HEK293 (cell line): ENCODE measurements around the gene SETD9.

ENCODE experiments used
- GLIS1 ChIP-seq: fragments of 450-650 bp; formaldehyde crosslinking; IDR thresholded peaks from 2 replicates; pipeline ENCODE4 v1.5.1; 2016; ENCODE audit warnings: missing biosample characterization, missing genetic modification characterization
- KLF8 ChIP-seq: fragments of 450-650 bp; formaldehyde crosslinking; IDR thresholded peaks from 2 replicates; pipeline ENCODE4 v1.5.1; 2016; ENCODE audit warnings: missing biosample characterization, missing genetic modification characterization
- RBAK ChIP-seq: fragments of 450-650 bp; formaldehyde crosslinking; IDR thresholded peaks from 2 replicates; pipeline ENCODE4 v1.5.1; 2016; ENCODE audit warnings: missing biosample characterization, missing genetic modification characterization
- WT1 ChIP-seq: fragments of 450-650 bp; formaldehyde crosslinking; IDR thresholded peaks from 2 replicates; pipeline ENCODE4 v1.5.1; 2016; ENCODE audit warnings: missing biosample characterization, missing genetic modification characterization
- YY1 ChIP-seq: fragments of 450-650 bp; formaldehyde crosslinking; IDR thresholded peaks from 2 replicates; pipeline ENCODE4 v1.5.1; 2018; ENCODE audit warnings: missing biosample characterization, missing genetic modification characterization
- ZNF112 ChIP-seq: fragments of 450-650 bp; formaldehyde crosslinking; IDR thresholded peaks from 2 replicates; pipeline ENCODE4 v1.5.0; 2017; ENCODE audit warnings: missing biosample characterization, missing genetic modification characterization
- ZNF16 ChIP-seq: fragments of 450-650 bp; formaldehyde crosslinking; IDR thresholded peaks from 2 replicates; pipeline ENCODE4 v1.5.1; 2016; ENCODE audit warnings: low read depth, missing biosample characterization, missing genetic modification characterization
- ZNF19 ChIP-seq: fragments of 450-650 bp; formaldehyde crosslinking; IDR thresholded peaks from 2 replicates; pipeline ENCODE4; 2016; ENCODE audit warnings: missing biosample characterization, missing genetic modification characterization, low read depth
- ZNF24 ChIP-seq: fragments of 450-650 bp; formaldehyde crosslinking; IDR thresholded peaks from 2 replicates; pipeline ENCODE4 v1.5.1; 2016; ENCODE audit warnings: missing biosample characterization, missing genetic modification characterization
- ZNF394 ChIP-seq: fragments of 450-650 bp; formaldehyde crosslinking; IDR thresholded peaks from 2 replicates; pipeline ENCODE4 v1.5.1; 2016; ENCODE audit warnings: missing biosample characterization, missing genetic modification characterization, mild to moderate bottlenecking, moderate library complexity, borderline replicate concordance
- ZNF510 ChIP-seq: fragments of 450-650 bp; formaldehyde crosslinking; IDR thresholded peaks from 2 replicates; pipeline ENCODE4 v1.5.1; 2018; ENCODE audit warnings: mild to moderate bottlenecking, missing genetic modification characterization, missing biosample characterization; ENCODE audit not compliant: insufficient replicate concordance
- ZNF529 ChIP-seq: fragments of 450-650 bp; formaldehyde crosslinking; IDR thresholded peaks from 2 replicates; pipeline ENCODE4 v1.5.1; 2017; ENCODE audit warnings: missing genetic modification characterization, missing biosample characterization; ENCODE audit not compliant: insufficient replicate concordance
- ZNF548 ChIP-seq: fragments of 450-650 bp; formaldehyde crosslinking; IDR thresholded peaks from 2 replicates; pipeline ENCODE4 v1.5.1; 2016; ENCODE audit warnings: missing biosample characterization, missing genetic modification characterization
- ZNF549 ChIP-seq: fragments of 450-650 bp; IDR thresholded peaks from 2 replicates; pipeline ENCODE4 v1.5.1; 2018; ENCODE audit warnings: missing biosample characterization, missing genetic modification characterization, mild to moderate bottlenecking, inconsistent platforms, moderate library complexity
- ZNF571 ChIP-seq: fragments of 450-650 bp; formaldehyde crosslinking; IDR thresholded peaks from 2 replicates; pipeline ENCODE4 v1.5.0; 2017; ENCODE audit warnings: missing biosample characterization, missing genetic modification characterization
- ZNF610 ChIP-seq: fragments of 450-650 bp; formaldehyde crosslinking; IDR thresholded peaks from 2 replicates; pipeline ENCODE4 v1.5.1; 2016; ENCODE audit warnings: missing biosample characterization, missing genetic modification characterization, borderline replicate concordance
- ZNF707 ChIP-seq: fragments of 450-650 bp; formaldehyde crosslinking; IDR thresholded peaks from 2 replicates; pipeline ENCODE4 v1.5.1; 2016; ENCODE audit warnings: missing biosample characterization, missing genetic modification characterization
- ZNF785 ChIP-seq: fragments of 450-650 bp; formaldehyde crosslinking; IDR thresholded peaks from 2 replicates; pipeline ENCODE4 v1.5.1; 2016; ENCODE audit warnings: missing biosample characterization, missing genetic modification characterization
- ZNF837 ChIP-seq: fragments of 450-650 bp; formaldehyde crosslinking; IDR thresholded peaks from 2 replicates; pipeline ENCODE4 v1.5.1; 2016; ENCODE audit warnings: missing biosample characterization, missing genetic modification characterization
- ZSCAN16 ChIP-seq: fragments of 450-650 bp; formaldehyde crosslinking; IDR thresholded peaks from 2 replicates; pipeline ENCODE4 v1.5.1; 2016; ENCODE audit warnings: missing biosample characterization, missing genetic modification characterization
- TF ChIP-seq, protein P1 (sequence below): fragments of 450-650 bp; formaldehyde crosslinking; conservative IDR thresholded peaks from 2 replicates; pipeline ENCODE4 v1.5.1; 2016; ENCODE audit warnings: low read depth, missing biosample characterization, missing genetic modification characterization
- TF ChIP-seq, protein P2 (sequence below): fragments of 450-650 bp; formaldehyde crosslinking; IDR thresholded peaks from 2 replicates; pipeline ENCODE4 v1.5.1; 2017; ENCODE audit warnings: missing biosample characterization, mild to moderate bottlenecking, missing genetic modification characterization, moderate library complexity
- TF ChIP-seq, protein P3 (sequence below): sonication (generic); formaldehyde crosslinking; IDR thresholded peaks from 2 replicates; pipeline ENCODE4 v1.8.1; 2022; ENCODE audit warnings: mild to moderate bottlenecking, moderate library complexity, missing genetic modification reagents
- TF ChIP-seq, protein P4 (sequence below): fragments of 450-650 bp; formaldehyde crosslinking; IDR thresholded peaks from 2 replicates; pipeline ENCODE4 v1.5.1; 2016; ENCODE audit warnings: missing biosample characterization, missing genetic modification characterization
- TF ChIP-seq, protein P5 (sequence below): fragments of 450-650 bp; formaldehyde crosslinking; IDR thresholded peaks from 2 replicates; pipeline ENCODE4 v1.5.1; 2017; ENCODE audit warnings: missing biosample characterization, missing genetic modification characterization
- TF ChIP-seq, protein P6 (sequence below): fragments of 450-650 bp; formaldehyde crosslinking; IDR thresholded peaks from 2 replicates; pipeline ENCODE4 v1.5.0; 2017; ENCODE audit warnings: missing biosample characterization, missing genetic modification characterization, borderline replicate concordance
- TF ChIP-seq, protein P7 (sequence below): fragments of 450-650 bp; formaldehyde crosslinking; IDR thresholded peaks from 2 replicates; pipeline ENCODE4 v1.5.1; 2016; ENCODE audit warnings: missing biosample characterization, missing genetic modification characterization

SETD9 gene

DNA sequence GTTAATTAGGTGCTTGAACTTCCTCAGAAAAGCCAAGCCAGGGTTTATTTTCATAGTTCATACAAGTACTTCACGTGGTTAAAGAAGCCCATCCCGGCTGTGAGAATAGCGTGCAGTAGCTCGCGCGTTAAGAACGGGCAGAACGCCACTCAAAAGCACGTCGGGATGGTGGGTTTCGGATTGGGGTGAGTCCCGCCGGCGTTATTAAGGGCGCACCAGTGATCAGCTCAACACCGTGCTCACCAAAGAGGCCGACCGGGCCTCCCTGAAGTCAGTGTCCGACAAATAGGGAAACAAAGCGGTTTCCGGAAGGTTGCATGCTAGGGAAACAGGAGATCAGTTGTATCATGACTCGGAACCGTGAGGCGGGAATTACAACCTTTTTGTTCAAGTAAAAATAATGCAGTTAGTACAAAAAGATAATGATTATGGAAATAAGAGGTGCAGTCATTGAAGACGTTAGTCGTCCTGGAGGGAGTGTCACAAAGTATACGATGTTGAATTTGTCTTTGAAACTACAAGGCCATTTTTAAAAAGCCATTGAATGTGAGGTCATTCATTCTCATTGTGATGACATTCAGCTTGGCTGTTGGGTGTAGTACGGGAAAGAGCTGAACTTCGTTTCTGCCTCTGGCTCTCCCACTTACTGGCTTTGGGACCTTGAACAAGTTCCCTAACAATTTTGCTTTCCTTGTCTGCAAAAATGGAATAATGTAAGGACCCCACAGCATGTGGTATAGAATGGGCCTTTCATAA is 992 bp downstream of the SETD9 start (continued):
- TF ChIP-seq, protein P1, sequence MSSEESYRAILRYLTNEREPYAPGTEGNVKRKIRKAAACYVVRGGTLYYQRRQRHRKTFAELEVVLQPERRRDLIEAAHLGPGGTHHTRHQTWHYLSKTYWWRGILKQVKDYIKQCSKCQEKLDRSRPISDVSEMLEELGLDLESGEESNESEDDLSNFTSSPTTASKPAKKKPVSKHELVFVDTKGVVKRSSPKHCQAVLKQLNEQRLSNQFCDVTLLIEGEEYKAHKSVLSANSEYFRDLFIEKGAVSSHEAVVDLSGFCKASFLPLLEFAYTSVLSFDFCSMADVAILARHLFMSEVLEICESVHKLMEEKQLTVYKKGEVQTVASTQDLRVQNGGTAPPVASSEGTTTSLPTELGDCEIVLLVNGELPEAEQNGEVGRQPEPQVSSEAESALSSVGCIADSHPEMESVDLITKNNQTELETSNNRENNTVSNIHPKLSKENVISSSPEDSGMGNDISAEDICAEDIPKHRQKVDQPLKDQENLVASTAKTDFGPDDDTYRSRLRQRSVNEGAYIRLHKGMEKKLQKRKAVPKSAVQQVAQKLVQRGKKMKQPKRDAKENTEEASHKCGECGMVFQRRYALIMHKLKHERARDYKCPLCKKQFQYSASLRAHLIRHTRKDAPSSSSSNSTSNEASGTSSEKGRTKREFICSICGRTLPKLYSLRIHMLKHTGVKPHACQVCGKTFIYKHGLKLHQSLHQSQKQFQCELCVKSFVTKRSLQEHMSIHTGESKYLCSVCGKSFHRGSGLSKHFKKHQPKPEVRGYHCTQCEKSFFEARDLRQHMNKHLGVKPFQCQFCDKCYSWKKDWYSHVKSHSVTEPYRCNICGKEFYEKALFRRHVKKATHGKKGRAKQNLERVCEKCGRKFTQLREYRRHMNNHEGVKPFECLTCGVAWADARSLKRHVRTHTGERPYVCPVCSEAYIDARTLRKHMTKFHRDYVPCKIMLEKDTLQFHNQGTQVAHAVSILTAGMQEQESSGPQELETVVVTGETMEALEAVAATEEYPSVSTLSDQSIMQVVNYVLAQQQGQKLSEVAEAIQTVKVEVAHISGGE (tag by site-specific recombination): peak; percentile 82
- no peak for TF ChIP-seq RBAK (tag by site-specific recombination)
- TF ChIP-seq ZNF785: no peak
- no peak for TF ChIP-seq ZNF610 (tag by site-specific recombination)
- TF ChIP-seq ZNF549: no peak
- TF ChIP-seq, protein P2, sequence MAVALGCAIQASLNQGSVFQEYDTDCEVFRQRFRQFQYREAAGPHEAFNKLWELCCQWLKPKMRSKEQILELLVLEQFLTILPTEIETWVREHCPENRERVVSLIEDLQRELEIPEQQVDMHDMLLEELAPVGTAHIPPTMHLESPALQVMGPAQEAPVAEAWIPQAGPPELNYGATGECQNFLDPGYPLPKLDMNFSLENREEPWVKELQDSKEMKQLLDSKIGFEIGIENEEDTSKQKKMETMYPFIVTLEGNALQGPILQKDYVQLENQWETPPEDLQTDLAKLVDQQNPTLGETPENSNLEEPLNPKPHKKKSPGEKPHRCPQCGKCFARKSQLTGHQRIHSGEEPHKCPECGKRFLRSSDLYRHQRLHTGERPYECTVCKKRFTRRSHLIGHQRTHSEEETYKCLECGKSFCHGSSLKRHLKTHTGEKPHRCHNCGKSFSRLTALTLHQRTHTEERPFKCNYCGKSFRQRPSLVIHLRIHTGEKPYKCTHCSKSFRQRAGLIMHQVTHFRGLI (tag by site-specific recombination): no peak
- TF ChIP-seq ZNF548 (tag by site-specific recombination): no peak
- TF ChIP-seq ZNF394: no peak
- no peak for TF ChIP-seq ZNF19 (tag by site-specific recombination)
- no peak for TF ChIP-seq ZSCAN16 (tag by site-specific recombination)
- TF ChIP-seq, protein P3, sequence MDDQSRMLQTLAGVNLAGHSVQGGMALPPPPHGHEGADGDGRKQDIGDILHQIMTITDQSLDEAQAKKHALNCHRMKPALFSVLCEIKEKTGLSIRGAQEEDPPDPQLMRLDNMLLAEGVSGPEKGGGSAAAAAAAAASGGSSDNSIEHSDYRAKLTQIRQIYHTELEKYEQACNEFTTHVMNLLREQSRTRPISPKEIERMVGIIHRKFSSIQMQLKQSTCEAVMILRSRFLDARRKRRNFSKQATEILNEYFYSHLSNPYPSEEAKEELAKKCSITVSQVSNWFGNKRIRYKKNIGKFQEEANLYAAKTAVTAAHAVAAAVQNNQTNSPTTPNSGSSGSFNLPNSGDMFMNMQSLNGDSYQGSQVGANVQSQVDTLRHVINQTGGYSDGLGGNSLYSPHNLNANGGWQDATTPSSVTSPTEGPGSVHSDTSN: no peak
- TF ChIP-seq ZNF571 (tag by site-specific recombination): no peak
- TF ChIP-seq, protein P4, sequence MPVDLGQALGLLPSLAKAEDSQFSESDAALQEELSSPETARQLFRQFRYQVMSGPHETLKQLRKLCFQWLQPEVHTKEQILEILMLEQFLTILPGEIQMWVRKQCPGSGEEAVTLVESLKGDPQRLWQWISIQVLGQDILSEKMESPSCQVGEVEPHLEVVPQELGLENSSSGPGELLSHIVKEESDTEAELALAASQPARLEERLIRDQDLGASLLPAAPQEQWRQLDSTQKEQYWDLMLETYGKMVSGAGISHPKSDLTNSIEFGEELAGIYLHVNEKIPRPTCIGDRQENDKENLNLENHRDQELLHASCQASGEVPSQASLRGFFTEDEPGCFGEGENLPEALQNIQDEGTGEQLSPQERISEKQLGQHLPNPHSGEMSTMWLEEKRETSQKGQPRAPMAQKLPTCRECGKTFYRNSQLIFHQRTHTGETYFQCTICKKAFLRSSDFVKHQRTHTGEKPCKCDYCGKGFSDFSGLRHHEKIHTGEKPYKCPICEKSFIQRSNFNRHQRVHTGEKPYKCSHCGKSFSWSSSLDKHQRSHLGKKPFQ (tag by site-specific recombination): no peak
- no peak for TF ChIP-seq ZNF510 (tag by site-specific recombination)
- TF ChIP-seq ZNF837 (tag by site-specific recombination): no peak
- TF ChIP-seq, protein P5, sequence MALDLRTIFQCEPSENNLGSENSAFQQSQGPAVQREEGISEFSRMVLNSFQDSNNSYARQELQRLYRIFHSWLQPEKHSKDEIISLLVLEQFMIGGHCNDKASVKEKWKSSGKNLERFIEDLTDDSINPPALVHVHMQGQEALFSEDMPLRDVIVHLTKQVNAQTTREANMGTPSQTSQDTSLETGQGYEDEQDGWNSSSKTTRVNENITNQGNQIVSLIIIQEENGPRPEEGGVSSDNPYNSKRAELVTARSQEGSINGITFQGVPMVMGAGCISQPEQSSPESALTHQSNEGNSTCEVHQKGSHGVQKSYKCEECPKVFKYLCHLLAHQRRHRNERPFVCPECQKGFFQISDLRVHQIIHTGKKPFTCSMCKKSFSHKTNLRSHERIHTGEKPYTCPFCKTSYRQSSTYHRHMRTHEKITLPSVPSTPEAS: no peak
- TF ChIP-seq, protein P6, sequence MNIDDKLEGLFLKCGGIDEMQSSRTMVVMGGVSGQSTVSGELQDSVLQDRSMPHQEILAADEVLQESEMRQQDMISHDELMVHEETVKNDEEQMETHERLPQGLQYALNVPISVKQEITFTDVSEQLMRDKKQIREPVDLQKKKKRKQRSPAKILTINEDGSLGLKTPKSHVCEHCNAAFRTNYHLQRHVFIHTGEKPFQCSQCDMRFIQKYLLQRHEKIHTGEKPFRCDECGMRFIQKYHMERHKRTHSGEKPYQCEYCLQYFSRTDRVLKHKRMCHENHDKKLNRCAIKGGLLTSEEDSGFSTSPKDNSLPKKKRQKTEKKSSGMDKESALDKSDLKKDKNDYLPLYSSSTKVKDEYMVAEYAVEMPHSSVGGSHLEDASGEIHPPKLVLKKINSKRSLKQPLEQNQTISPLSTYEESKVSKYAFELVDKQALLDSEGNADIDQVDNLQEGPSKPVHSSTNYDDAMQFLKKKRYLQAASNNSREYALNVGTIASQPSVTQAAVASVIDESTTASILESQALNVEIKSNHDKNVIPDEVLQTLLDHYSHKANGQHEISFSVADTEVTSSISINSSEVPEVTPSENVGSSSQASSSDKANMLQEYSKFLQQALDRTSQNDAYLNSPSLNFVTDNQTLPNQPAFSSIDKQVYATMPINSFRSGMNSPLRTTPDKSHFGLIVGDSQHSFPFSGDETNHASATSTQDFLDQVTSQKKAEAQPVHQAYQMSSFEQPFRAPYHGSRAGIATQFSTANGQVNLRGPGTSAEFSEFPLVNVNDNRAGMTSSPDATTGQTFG (tag by site-specific recombination): no peak
- no peak for TF ChIP-seq ZNF24 (tag by site-specific recombination)
- TF ChIP-seq GLIS1: no peak
- no peak for TF ChIP-seq WT1 (tag by site-specific recombination)
- no peak for TF ChIP-seq ZNF707 (tag by site-specific recombination)
- TF ChIP-seq ZNF112 (tag by site-specific recombination): no peak
- TF ChIP-seq, protein P7, sequence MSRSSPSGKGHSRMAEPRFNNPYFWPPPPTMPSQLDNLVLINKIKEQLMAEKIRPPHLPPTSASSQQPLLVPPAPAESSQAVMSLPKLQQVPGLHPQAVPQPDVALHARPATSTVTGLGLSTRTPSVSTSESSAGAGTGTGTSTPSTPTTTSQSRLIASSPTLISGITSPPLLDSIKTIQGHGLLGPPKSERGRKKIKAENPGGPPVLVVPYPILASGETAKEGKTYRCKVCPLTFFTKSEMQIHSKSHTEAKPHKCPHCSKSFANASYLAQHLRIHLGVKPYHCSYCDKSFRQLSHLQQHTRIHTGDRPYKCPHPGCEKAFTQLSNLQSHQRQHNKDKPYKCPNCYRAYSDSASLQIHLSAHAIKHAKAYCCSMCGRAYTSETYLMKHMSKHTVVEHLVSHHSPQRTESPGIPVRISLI (tag by site-specific recombination): no peak
- no peak for TF ChIP-seq ZNF529 (tag by site-specific recombination)
- TF ChIP-seq ZNF16 (tag by site-specific recombination): no peak
- TF ChIP-seq KLF8 (tag by site-specific recombination): no peak
- peak; percentile 23; the same call in 1 of the 2 replicates for TF ChIP-seq YY1 (tag by site-specific recombination)
